Measurements from ENCODE around the gene MAPKAP1.

MAPKAP1 gene

DNA sequence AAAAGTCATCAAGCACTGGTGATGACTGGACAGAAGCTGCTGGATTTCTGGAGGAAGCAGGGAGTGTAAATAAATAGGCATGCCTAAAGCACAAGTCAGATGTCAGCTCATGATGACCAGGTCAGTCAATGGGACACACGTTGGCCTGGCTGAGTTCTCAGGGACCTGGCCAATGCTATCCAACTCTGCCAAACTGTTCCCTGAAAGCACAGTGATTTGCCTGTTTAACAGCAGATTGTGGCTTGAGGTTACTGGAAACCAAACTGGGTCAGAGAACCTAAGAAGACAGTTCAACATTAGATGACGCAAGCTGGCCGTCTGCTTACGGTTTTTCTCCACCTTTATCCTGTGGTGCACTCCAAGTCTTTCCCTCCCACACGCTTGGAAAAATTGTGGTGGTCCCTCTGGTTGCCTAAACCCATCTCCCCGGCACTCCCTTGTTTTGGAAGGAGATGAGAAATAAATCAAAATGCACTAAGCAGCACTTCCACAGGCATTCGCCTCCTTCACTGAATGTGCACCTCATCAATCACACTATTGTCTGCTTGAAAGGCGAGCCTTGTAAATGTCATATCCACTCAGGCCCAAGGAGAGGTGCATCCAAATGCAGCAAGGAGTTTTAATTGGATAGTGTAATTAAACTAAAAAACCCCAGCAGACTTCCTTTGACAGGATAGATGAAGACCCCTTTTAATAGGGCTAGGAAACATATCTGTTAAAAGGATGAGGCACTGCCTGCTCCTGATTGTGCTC lies 245.9 kb downstream of the MAPKAP1 start:
- no peak for DNase-seq (ENCODE audit: low spot score)

DNA sequence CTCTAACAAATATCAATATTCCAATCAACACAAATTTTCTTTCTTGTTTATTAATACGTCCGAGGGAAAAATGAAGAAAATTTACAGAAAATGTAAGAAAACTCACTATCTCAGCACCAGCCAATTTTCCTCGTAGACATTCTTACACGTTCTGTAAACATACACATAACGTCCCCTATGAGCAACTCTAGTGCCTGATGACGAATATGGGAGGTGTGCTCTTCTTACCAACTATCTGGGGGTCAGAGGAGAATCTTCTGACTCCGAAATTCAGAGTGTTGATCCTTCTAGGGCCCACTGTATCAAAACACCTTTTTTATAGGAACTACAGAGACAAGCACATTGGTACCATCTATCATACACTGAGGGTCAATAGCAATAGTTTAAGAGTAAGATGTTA lies 246.7 kb downstream of the MAPKAP1 start:
- no peak for DNase-seq (ENCODE audit: low spot score)

DNA sequence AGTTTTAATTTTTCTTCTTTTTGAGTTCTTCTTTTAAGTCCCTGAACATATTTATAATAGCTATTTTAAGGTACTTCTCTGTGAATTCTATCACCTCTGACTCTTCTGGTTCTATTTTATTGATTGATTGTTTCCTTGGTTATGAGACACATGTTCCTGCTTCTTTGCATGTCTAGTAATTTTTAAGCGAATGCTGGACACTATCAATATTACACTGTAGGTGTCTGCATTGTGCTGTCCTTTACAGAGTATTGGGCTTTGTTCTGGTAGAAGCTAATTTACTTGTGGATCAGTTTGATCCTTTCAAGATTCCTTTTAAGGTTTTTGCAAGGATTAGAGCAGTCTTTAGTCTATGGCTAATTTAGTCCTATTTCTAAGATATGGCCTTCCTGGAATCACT lies 249.7 kb downstream of the MAPKAP1 start:
- no peak for DNase-seq (ENCODE audit: low spot score)

DNA sequence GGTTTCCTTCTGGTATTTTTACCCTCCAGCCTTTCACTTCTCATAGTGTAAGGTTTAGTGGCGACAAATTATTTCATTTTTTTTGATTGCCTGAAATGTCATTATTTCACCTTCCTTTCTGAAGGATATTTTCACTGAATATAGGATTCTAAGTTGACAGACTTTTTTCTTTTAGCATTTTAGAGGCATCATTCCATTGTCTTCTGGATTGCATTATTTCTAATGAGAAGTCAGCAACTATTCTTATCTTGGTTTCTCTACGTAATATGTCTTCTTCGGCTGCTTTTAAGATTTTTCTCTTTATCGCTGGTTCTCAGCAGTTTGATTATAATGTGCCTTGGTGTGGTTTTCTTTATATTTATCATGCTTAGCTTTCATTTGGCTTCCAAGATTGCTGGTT lies 251.1 kb downstream of the MAPKAP1 start:
- no peak for DNase-seq (ENCODE audit: low spot score)

DNA sequence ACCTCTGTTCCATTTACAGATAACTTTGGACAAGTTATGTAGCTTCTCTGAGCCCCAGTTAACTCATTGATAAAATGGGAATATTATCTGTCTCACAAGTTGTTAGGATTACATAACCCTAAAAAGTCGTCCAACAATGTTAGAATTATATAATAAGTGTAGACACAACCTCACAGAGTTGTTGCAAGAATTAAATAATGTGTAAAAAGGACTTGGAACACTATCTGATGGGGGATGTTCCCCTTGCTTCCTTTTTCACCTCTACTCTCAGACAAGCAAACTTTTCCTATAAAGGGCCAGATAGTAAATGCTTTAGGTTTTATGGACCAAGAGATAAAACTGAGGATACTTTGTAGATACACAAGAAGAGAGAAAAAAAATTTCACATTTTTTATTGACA lies 251.9 kb downstream of the MAPKAP1 start:
- DNase-seq (ENCODE audit: low spot score) = no peak

DNA sequence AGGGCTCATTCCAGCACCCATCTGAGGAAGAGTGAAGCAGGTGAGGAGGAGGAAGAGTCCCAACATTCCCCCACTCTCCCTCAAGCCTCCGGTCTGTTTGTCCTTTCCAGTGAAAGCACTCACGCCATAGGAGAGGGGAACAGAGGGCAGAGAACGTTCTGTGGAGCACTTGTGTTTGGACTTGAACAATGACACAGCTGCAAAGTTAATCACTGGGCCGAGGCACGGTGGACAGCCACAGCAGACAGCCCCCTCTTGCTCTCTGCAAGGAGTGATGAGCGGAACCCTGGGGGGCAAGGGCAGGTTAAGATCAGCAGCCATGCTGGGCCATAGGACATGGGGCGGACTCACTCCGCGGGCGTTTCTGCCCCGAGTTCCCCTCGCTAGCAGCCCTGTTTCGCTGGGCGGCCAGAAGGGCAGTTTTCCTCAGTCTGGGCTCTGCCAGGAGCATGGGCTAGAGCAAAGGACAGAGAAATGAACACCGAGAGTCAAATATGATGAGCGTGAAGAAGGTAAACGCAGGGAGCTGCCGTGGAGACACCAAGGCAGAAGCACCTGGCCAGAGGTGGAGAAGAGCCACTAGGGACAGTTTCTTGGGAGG lies 259.7 kb downstream of the MAPKAP1 start:
- DNase-seq (ENCODE audit: low spot score) = no peak

DNA sequence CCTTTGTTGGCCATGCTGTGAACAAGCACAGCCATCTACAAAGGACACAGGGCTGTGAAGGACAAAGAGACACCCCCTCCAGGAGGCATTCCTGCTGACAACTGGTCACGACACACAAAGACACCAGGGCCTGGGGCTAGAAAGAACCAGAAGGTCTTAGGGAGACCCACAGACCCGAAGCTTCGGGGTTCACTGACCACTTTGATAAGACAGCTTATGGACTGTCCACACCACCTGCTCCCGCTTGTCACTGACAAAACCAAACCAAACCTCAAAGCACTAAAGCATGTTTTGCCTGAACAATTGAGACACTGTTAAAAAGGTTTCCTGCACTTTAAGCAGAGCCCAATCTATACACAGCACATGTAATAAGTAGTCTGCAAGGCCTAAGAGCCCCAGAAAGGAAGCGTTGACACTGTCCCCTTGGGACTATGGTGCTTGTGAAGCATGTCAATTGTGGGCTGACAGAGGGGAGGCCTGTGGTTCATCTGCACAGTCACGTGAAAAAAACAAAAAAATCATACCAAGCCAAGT lies 260.4 kb downstream of the MAPKAP1 start:
- peak; percentile 51 for DNase-seq (ENCODE audit: low spot score)

DNA sequence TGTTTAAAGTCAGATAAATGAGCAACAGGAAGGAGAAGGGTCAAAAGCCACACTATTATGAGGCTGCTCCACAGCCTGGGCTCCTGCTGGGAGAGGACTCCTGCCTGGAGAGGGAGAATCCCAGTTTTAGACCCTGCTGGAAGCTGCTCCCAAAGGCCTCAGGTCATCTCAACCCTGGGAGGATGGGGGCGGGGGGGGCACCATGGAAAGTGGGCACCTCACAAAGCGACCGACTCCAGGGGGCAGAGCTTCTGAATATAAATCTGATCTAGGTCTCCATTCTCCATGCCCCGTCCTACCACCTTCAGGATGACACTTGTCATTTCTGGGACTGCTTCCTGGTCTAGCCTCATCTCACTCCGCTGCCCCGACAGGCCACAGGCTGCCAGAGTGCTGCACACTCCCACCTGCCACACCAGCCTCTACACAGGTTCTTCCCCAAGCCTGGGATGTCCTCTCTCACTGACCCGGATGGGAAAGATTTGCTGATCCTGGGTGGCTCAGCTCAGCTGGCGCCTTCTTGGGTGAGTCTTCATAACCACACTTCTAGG lies 262.0 kb downstream of the MAPKAP1 start:
- DNase-seq (ENCODE audit: low spot score) = no peak

DNA sequence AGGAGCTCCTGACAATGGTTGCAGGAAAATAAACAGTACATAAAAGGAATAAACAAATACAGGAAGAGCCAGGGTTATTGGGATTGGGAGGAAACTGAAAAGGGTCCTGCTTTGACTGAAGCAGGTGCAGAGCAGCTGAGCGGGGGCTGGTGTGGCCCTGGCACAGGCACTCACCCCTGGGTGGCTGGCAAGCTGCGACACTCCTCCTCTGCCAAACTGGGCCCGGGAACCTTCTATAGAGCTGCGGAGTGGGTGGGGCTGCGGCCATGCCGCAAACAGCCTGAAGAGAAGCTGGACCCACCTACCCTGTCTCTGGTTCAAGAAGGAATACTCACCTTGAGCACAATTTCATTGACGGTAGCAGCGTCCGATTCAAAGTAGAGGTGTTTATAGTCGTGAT lies 262.8 kb downstream of the MAPKAP1 start:
- DNase-seq (ENCODE audit: low spot score) = no peak

DNA sequence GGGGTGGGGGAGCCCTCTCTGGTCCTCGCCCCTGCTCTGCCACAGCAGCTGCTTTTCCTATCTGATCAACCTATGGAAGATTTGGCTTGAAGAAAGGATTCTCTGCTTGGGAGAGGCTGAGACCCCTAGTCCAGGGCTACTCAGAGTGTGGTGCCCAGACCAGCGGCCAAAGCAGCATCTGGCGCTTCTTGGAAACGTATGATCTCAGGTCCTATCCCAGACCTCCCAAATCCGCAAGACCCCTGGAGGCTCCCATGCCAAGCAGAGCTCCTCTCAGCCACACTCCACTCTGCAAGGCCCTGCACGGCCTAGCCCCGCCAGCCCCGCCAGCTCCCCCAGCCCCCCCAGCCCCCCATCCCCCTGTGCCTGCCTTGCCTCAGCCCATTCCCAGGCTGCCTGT lies 263.6 kb downstream of the MAPKAP1 start:
- DNase-seq (ENCODE audit: low spot score) = no peak

DNA sequence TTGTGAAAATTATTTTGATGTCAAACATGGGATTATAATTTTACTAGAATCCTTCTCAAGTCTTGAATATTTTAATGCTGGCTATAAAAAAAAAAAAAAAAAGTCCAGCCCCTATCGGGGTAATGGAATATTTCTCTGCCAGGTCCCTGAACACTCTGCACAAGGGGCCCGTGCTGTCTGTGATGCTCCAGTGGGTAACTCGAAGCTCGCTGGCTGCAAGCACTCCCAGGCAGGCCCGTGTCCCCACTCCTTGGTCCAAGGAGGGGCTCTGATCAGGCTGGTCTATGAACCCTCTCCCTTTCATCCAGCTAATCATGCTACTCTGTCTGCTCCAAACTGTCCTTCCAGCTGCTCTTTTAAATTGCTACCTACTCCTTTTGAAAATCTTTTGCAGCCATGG lies 264.6 kb downstream of the MAPKAP1 start:
- DNase-seq (ENCODE audit: low spot score) = no peak

DNA sequence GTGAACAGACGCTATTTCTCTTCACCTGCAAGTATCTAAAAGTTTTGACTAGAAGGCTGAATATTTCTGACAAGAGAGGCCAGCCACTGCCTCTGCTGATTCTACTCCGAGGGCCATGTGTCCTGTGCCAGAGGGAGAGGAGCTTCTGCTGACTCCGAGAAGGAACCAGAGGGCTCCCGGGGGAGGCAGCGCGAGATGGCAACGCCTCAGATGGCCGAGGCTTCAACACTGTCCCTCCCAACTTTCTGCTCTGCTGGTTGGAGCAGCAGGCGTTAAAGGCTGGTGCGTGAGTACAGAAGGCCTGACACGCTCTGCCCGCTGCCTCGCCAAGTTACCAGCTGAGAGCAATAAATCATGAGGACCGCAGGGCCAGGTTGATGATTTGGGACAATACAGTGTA lies 266.6 kb downstream of the MAPKAP1 start:
- DNase-seq (ENCODE audit: low spot score) = no peak

DNA sequence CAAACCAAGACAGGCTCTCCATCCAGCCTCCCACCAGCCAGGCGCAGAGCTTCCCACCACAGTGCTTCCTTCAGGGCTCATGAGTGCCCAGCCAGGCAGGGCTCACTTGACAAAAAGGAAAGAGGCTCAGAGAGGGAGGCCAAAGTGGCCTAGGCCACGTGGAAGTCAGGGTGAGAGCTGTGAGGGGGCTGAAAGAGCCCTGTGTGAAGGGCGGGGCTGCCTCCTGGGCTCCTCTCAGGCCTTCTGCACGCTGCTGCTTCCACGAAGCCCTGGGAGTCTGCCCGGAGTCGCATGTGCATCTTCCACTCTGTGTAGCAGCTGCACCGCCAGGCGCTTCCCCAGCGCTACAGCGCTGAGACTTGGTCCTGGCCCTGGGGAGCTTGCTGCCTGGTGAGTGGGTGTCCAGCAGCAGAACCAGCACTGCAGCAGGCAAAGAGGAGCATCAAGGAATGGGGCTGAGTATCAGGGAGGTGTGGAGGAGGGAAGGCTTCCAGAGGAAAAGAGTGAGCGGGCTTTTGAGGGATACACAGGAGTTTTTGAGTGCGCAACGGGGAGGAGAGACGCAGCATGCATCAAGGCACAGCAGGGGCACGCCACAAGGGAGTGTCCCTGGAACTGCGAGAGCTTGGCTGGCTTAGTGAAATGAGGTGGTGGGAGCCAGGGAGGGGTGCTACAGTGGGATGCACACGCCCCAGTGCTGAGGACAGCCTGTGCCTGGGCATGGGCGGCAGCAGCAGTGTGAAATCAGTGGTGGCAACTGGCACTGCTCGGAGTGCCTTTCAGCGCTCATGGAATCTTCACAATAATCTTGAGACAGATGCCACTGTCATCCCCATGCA lies 267.4 kb downstream of the MAPKAP1 start:
- DNase-seq (ENCODE audit: low spot score) = no peak

DNA sequence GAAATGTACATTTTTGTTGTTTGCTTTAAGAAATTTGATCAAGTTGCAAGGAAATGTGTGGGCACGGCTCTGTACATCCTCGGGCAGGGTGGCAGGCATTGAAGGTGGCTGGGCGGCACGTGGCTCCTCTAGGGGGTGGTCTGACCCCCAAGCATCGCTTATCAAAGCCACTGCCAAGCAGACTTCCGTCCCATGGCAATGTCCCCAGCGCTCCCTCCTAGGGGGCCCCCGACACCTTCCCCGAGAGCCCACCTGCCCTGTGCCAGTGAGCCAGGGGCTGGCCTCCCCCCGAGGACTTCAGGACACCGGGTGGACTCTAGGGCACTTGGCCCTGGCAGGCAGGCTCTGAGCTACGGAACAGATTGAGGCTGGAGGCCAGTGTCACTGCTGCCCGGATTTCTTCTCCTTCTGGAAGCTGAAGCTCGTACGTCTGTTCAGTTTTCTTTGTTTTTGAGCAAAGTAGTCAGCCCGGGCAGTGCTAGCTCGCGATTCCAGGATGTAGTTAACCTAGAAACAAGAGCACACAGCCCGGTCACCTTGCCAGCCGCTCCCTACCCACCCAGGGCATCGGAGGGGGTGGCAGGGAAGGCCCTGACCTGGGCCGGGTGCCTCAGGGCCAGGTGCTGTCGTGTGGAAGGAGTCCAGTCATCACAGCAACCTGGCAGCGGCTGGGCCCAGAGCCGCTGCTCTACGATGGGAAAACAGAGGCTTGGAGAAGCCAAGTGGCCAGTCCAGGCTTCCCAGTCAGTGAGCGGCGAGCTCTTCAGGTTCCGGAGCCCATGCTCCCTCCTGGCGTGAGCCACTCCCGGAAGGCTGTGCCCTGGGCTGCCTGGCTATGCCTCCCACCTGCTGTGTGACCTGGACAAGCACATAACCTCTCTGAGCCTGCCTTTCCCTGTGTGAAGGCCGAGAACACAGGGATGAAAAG lies 268.2 kb downstream of the MAPKAP1 start:
- DNase-seq (ENCODE audit: low spot score) = no peak

DNA sequence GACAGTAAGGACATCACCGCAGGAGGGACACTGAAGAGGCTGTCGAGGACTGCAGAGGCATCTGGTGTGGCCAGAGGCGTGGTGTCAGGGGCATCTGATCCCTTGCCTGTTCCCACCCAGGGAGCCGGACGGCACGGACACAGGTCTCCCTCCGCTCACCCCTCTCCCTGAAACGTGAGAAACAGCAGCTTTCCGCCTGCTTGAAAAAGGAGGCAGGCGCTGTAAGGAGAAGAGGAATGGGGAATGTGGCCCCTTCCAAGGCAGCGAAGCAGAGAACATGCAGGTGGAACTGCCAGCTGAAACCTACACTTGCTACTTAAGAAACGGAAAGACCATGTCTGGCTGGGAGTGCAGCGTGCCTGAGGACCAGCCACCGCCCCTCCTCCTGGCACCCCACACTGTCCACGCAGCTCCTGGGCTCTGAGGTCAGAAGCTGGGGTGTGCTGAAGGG lies 269.2 kb downstream of the MAPKAP1 start:
- DNase-seq (ENCODE audit: low spot score) = no peak

DNA sequence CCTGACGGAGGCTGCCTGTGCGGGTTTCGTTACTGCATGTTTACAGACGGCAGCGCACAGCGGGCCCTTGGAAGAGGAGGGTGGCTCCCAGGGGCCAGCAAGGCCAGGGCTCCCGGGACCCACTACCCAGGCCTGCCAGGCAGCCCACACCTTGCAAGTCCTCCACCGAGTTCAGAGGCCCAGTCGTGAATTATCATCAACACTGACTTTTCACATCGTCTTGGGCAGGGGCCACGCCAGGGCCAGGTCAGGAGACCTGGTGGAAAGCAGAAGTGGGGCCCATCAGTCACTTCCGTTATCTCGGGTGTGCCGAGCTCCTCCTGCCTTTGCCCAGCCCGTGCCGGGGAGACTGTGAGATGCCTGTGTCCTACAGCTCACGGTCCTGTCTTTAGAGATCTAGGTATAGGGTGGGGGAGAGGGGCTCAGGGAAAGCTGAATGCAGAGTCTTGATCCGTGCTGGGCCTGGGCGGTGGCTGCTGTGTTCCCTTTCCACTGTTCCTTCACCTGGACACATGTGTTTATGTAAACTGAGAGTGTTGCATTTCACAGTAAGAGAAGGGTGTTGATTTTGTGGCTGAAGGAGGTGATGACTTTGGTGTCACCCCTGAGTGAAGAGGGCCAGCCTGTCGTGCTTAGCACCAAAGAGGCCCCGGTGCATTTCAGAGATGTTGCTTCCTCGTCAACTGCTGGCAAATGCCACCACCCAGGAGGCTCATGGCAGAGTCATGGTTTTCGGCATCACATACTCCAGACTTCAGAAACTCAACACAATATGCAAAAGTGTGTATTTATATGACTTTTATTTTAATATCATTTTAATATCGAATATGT lies 270.2 kb downstream of the MAPKAP1 start:
- DNase-seq (ENCODE audit: low spot score) = no peak

DNA sequence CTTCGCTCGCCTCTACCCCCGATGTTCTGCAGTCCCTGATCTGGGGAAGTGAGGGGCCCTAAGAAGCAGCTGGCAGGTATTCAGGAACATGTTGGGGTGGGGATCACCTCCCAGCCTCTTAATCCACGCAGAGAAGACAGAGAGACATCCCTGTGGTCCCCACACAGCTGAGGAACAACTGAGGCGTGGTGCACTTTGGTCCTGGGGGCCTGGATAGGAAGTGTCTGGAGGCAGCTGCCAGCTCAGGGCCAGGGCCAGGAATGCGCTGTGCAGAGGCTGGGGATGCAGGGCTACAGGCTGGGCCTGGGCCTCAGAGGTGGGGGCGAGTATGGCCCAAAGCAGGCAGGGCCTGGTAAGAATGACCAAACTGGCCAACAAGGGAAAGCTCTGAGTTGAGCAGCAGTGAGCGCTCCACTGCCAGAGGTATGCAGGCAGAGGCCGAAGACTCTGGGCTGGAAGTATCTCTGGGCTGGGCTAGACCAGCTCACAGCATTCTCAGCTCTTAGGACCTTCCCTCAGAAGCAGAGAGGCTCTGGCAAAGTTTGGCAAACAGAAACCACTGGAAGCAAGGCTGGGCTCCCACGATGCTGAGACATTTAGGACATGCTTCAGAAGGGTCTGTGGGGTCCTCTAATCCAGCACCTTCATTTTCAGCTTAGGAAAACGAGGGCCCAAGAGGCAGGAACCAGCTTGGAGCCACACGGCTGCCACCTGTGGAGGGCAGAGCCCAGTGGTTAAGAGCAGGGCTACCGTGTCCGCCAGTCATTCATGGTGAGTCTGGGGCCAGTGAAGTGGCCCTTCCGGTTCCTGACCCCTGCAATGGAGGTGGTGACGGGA lies 271.0 kb downstream of the MAPKAP1 start:
- no peak for DNase-seq (ENCODE audit: low spot score)

DNA sequence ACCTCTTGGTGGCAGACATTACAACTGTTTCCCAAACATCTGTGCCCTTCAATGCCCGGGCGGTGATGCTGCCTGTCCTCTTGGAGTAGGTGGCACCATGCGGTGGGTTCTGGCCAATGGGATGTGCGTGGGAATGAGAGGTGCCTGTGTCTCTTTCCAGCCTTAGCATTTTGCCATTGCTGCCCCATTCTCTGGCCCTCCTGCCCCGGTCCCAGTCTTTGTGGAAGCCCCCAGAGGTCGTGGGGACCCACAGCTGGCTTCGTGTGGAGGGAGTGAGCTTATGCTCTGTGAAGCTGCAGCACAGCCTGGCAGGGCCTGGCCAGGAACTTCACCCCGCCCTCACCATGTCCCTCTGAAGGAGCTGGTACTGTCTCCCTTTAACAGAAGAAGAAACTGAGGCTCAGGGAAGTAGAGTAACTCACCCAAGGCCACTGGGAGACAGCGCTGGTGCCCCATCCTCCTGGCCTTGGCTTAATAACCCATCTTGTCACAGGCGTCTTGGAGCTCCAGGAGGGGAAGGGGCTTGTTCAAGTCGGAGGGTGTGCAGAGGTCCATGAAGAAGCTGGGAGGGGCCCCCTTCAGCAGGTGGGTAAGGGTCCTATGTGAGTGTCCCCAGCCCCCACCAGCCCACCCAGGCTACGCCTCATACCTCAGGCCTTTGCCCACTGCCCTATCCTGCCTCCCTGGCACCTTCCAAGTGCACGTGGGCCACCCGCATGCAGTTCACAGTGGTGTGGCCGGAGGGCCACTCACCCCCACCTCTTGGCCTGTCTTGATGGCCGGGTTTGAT lies 271.8 kb downstream of the MAPKAP1 start:
- no peak for DNase-seq (ENCODE audit: low spot score)
